SK-N-SH (cell line): ENCODE measurements around the gene IL20. TPM values are rescaled to one million over a fixed set of nuclear protein-coding genes. Genes with fewer than 3 reads are reported as not detected.

Experiments
- CTCF ChIA-PET: fragments of 300-600, 350-600 bp; formaldehyde crosslinking; extraction: SDS; loops from one replicate; lab custom pipeline; 2021; lab: Yijun Ruan, JAX
- POLR2A ChIA-PET: fragments of 350-600 bp; sonication (Branson Sonifier 250); formaldehyde crosslinking; extraction: SDS; loops from one replicate; lab custom pipeline; 2020; ENCODE audit warnings: antibody characterized with exemption, inconsistent platforms; lab: Yijun Ruan, JAX
- DNase-seq: peaks from one replicate; pipeline ENCODE4 v3.0.0; 2012
- H2AFZ ChIP-seq: fragments of 200-600 bp; sonication (generic); 2 replicates; pipeline ENCODE4 v1.8.1; 2016; ENCODE audit warnings: antibody characterized with exemption, mild to moderate bottlenecking, low read depth
- H3F3A ChIP-seq: fragments of 200-600 bp; sonication (generic); replicated peaks from 2 replicates; pipeline ENCODE3; 2016; ENCODE audit warnings: antibody characterized with exemption, mild to moderate bottlenecking; ENCODE audit not compliant: insufficient read depth
- H3K27ac ChIP-seq, 2 experiments: fragments of 200-500 bp in 1 of 2; fragments of 200-600 bp in 1 of 2; sonication (Bioruptor generic) in 1 of 2; sonication (generic), shearing (Covaris generic) in 1 of 2; 2 replicates each; pipeline versions ENCODE4 v1.5.1 to v1.6.1; 2014 to 2016; ENCODE audit warnings: low read depth in 2 of 2, inconsistent platforms in 1 of 2, low read length in 1 of 2, mild to moderate bottlenecking in 1 of 2, mixed read lengths in 1 of 2
- H3K27me3 ChIP-seq: fragments of 200-600 bp; sonication (generic), shearing (Covaris generic); 2 replicates; pipeline ENCODE4 v1.6.1; 2016; ENCODE audit warnings: mixed run types; ENCODE audit not compliant: insufficient read depth
- H3K36me3 ChIP-seq, 2 experiments: fragments of 200-500 bp in 1 of 2; fragments of 200-600 bp in 1 of 2; sonication (Bioruptor generic) in 1 of 2; sonication (generic) in 1 of 2; replicated peaks in 1 of 2; 2 replicates each; pipeline versions ENCODE3 to v1.5.1; 2014 to 2016; ENCODE audit warnings: low read length in 1 of 2, mild to moderate bottlenecking in 1 of 2; ENCODE audit not compliant: insufficient read depth in 2 of 2, control insufficient read depth in 1 of 2
- H3K4me1 ChIP-seq, 2 experiments: fragments of 200-500 bp in 1 of 2; fragments of 200-600 bp in 1 of 2; sonication (Bioruptor generic) in 1 of 2; sonication (generic), shearing (Covaris generic) in 1 of 2; 2 replicates each; pipeline versions ENCODE4 v1.5.1 to v1.6.1; 2014 to 2016; ENCODE audit warnings: low read depth in 1 of 2, low read length in 1 of 2, mixed run types in 1 of 2; ENCODE audit not compliant: insufficient read depth in 2 of 2, control insufficient read depth in 1 of 2
- H3K4me2 ChIP-seq: fragments of 200-600 bp; sonication (generic), shearing (Covaris generic); 2 replicates; pipeline ENCODE4 v1.6.1; 2017; ENCODE audit warnings: mixed run types
- H3K4me3 ChIP-seq, 2 experiments: fragments of 200-500 bp in 1 of 2; fragments of 200-600 bp in 1 of 2; sonication (Bioruptor generic) in 1 of 2; sonication (generic), shearing (Covaris generic) in 1 of 2; 2 replicates each; pipeline versions ENCODE4 v1.5.1 to v1.8.1; 2014 to 2016; ENCODE audit warnings: low read depth in 2 of 2, inconsistent platforms in 1 of 2, low read length in 1 of 2, mild to moderate bottlenecking in 1 of 2, mixed read lengths in 1 of 2, moderate library complexity in 1 of 2
- H3K79me2 ChIP-seq: fragments of 200-600 bp; sonication (generic); 2 replicates; pipeline ENCODE4 v1.8.1; 2017; ENCODE audit warnings: mild to moderate bottlenecking; ENCODE audit not compliant: insufficient read depth
- H3K9ac ChIP-seq: fragments of 200-600 bp; sonication (generic); 2 replicates; pipeline ENCODE4 v1.6.1; 2017; ENCODE audit warnings: mixed run types
- H3K9me2 ChIP-seq: fragments of 200-600 bp; sonication (generic); 2 replicates; pipeline ENCODE4 v1.6.1; 2017; ENCODE audit warnings: mixed run types
- H3K9me3 ChIP-seq: fragments of 200-600 bp; sonication (generic); 2 replicates; pipeline ENCODE4 v1.6.1; 2017; ENCODE audit warnings: mixed run types, mild to moderate bottlenecking, moderate library complexity
- H4K20me1 ChIP-seq: fragments of 200-600 bp; sonication (generic); 2 replicates; pipeline ENCODE4 v1.6.1; 2017; ENCODE audit warnings: mild to moderate bottlenecking, mixed run types; ENCODE audit not compliant: insufficient read depth
- CTCF ChIP-seq: fragments of 200-600 bp; sonication (generic); IDR thresholded peaks from 2 replicates; pipeline ENCODE4 v1.6.1; 2017; ENCODE audit warnings: antibody characterized with exemption, mild to moderate bottlenecking, moderate library complexity
- ELF1 ChIP-seq: IDR thresholded peaks from 2 replicates; pipeline ENCODE4 v1.4.0; 2012
- FOSL2 ChIP-seq: IDR thresholded peaks from 2 replicates; pipeline ENCODE4 v1.4.0; 2012; ENCODE audit warnings: low read depth, mild to moderate bottlenecking, moderate library complexity, borderline replicate concordance
- GABPA ChIP-seq: IDR thresholded peaks from 2 replicates; pipeline ENCODE4 v1.4.0; 2012; ENCODE audit warnings: low read depth, mild to moderate bottlenecking
- GATA2 ChIP-seq: sonication (generic); formaldehyde crosslinking; IDR thresholded peaks from 2 replicates; pipeline ENCODE4 v1.5.0; 2020; ENCODE audit warnings: mild to moderate bottlenecking, missing genetic modification reagents
- MAX ChIP-seq: IDR thresholded peaks from 2 replicates; pipeline ENCODE4 v1.4.0; 2012; ENCODE audit warnings: low read depth
- MEF2A ChIP-seq: IDR thresholded peaks from 2 replicates; pipeline ENCODE4 v1.4.0; 2012; ENCODE audit warnings: low read depth, borderline replicate concordance
- PBX3 ChIP-seq: IDR thresholded peaks from 2 replicates; pipeline ENCODE4; 2012
- REST ChIP-seq: IDR thresholded peaks from 2 replicates; pipeline ENCODE4 v1.6.1; 2012; ENCODE audit warnings: mild to moderate bottlenecking, low read depth, low read length, moderate library complexity
- RFX5 ChIP-seq: IDR thresholded peaks from 2 replicates; pipeline ENCODE4 v1.6.1; 2012; ENCODE audit warnings: mild to moderate bottlenecking, improper control_type of control experiment, low read length
- SIN3A ChIP-seq: IDR thresholded peaks from 2 replicates; pipeline ENCODE4 v1.6.1; 2012; ENCODE audit warnings: low read depth, mild to moderate bottlenecking, low read length, moderate library complexity, borderline replicate concordance
- SMC3 ChIP-seq: IDR thresholded peaks from 2 replicates; pipeline ENCODE4 v1.6.1; 2012; ENCODE audit warnings: low read depth, low read length, improper control_type of control experiment
- TAF1 ChIP-seq: IDR thresholded peaks from 2 replicates; pipeline ENCODE4 v1.6.1; 2012; ENCODE audit warnings: low read depth, mild to moderate bottlenecking, low read length, moderate library complexity, borderline replicate concordance
- TEAD4 ChIP-seq: IDR thresholded peaks from 2 replicates; pipeline ENCODE4 v1.4.0; 2012; ENCODE audit warnings: mild to moderate bottlenecking, borderline replicate concordance; ENCODE audit not compliant: insufficient read depth
- ZBTB33 ChIP-seq: IDR thresholded peaks from 2 replicates; pipeline ENCODE4 v1.4.0; 2012; ENCODE audit warnings: low read depth, borderline replicate concordance
- WGBS: methylation state at CpG from one replicate; pipeline ENCODE4 v1.1.6; 2017; ENCODE audit warnings: low lambda C conversion rate; 5-methylcytosine and 5-hydroxymethylcytosine counted together
- polyA plus RNA-seq, 3 experiments: library from polyadenylated mRNA; depleted of rRNA; stranded (reverse); fragments of >200 nt; gene quantifications; 2 replicates each; pipeline ENCODE4 v1.2.3, GENCODE V29; 2012

The IL20 gene
- polyA plus RNA-seq, 1 of the 3 experiments (the other 2 are of a cell fraction): not detected

- DNase-seq: no peak
- no peaks in the 10 kb centered on the region for H3K27me3 ChIP-seq
- POLR2A ChIA-PET: no interaction called here
- TF ChIP-seq ZBTB33: no peak
- no peak for TF ChIP-seq GABPA
- CTCF ChIA-PET: interaction anchor here (1.1 to 1.4 kb wide), 3 partner anchors 76 to 243 kb away, joined by 3 to 5 read pairs (median 4); no protein-coding TSS in a partner anchor
- no peaks in the 10 kb centered on the region for H3K9me3 ChIP-seq
- H3K9me2 ChIP-seq: no peaks in the 10 kb centered on the region
- H3K79me2 ChIP-seq: no peaks in the 10 kb centered on the region
- H2AFZ ChIP-seq: no peak overlapping the region
- no peaks in the 10 kb centered on the region for H3K36me3 ChIP-seq
- no peak overlapping the region for H3K27ac ChIP-seq
- no peak overlapping the region for H3K4me3 ChIP-seq
- no peaks in the 10 kb centered on the region for H3F3A ChIP-seq
- no peak overlapping the region for H3K9ac ChIP-seq
- H3K4me2 ChIP-seq: no peak overlapping the region
- no peaks in the 10 kb centered on the region; a peak in 1 of 4 replicates for H3K4me1 ChIP-seq
- WGBS: 25% methylated on average over 3 of the region's 3 CpGs
- H4K20me1 ChIP-seq: no peaks in the 10 kb centered on the region
Observed at GRCh38 chr1:206835186-206835585, 30.2 kb upstream of the IL20 start.

GRCh38 chr1:206836111-206836510 lies 29.3 kb upstream of the IL20 start:
- no peaks in the 10 kb centered on the region for H3F3A ChIP-seq
- no peaks in the 10 kb centered on the region for H4K20me1 ChIP-seq
- no peak overlapping the region for H3K4me3 ChIP-seq
- no peak overlapping the region for H3K27ac ChIP-seq
- WGBS: 37% methylated on average over 2 of the region's 2 CpGs
- no peaks in the 10 kb centered on the region for H3K27me3 ChIP-seq
- H3K79me2 ChIP-seq: no peaks in the 10 kb centered on the region
- ChIA-PET POLR2A (no interaction called here), CTCF (interaction anchor here (1.4 kb wide), 1 partner anchor 242 kb away, joined by 3 read pairs; no protein-coding TSS in a partner anchor)
- TF ChIP-seq PBX3: no peak
- TF ChIP-seq SMC3: no peak
- no peak for TF ChIP-seq TAF1
- TF ChIP-seq MAX: no peak
- TF ChIP-seq TEAD4: no peak
- TF ChIP-seq MEF2A: no peak
- TF ChIP-seq ZBTB33: no peak
- no peak for TF ChIP-seq FOSL2
- no peak for TF ChIP-seq GATA2 (CRISPR knock-in tag)
- no peak for TF ChIP-seq REST
- no peak for TF ChIP-seq RFX5
- no peak for TF ChIP-seq ELF1
- TF ChIP-seq SIN3A: no peak
- no peak for TF ChIP-seq CTCF
- no peaks in the 10 kb centered on the region for H3K9me2 ChIP-seq
- no peaks in the 10 kb centered on the region for H3K9me3 ChIP-seq
- H2AFZ ChIP-seq: no peak overlapping the region
- no peaks in the 10 kb centered on the region; a peak in 1 of 4 replicates for H3K4me1 ChIP-seq
- H3K9ac ChIP-seq: no peak overlapping the region
- DNase-seq: no peak
- no peak overlapping the region for H3K4me2 ChIP-seq
- H3K36me3 ChIP-seq: no peaks in the 10 kb centered on the region
